GM13976 (cell line): Measurements from ENCODE around the gene ZSWIM9.
"Not testable (repeated sequence)": the region's sequence is repeated elsewhere in the genome, so short reads cannot be mapped to it uniquely, and the experiment has no call there.

Source experiments
- DNase-seq: peaks from one replicate; pipeline ENCODE4 v3.0.0; 2012; ENCODE audit warnings: low spot score
- in situ Hi-C: fragments of 300-500 bp; cut with MboI; formaldehyde crosslinking; loops from one replicate; pipeline ENCODE4 v1.12.0; 2022; ENCODE audit warnings: low sequenced_read_pairs, mixed read lengths, inconsistent platforms; ENCODE audit not compliant: unreplicated experiment
- TF ChIP-seq, protein P1 (sequence below): IDR thresholded peaks from 2 replicates; pipeline ENCODE4 v1.5.1; 2012; ENCODE audit warnings: borderline replicate concordance, mild to moderate bottlenecking; ENCODE audit not compliant: insufficient read depth; ENCODE audit errors: extremely low read depth, missing control alignments, control extremely low read depth

The ZSWIM9 gene

DNA sequence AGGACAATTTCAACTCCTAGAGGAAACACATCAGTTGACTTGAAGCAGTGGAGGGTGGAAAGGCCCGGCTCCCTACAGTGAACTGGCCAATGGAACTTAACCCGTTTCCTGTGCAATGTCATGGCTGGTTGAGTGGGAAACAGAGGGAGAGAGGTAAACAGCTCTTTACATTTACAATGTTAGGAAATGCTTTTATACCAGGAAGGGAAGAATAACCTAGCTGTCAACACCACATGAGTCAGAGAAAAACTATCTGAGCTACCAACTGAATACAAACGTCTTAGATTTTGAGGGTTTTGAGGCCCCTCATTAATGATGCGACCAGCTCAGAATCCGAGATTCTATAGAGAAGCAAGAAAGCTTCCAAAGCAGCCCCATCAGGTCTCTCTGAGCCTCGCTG is 48.5 kb downstream of the ZSWIM9 start:
- no peak for DNase-seq
- TF ChIP-seq, protein P1, sequence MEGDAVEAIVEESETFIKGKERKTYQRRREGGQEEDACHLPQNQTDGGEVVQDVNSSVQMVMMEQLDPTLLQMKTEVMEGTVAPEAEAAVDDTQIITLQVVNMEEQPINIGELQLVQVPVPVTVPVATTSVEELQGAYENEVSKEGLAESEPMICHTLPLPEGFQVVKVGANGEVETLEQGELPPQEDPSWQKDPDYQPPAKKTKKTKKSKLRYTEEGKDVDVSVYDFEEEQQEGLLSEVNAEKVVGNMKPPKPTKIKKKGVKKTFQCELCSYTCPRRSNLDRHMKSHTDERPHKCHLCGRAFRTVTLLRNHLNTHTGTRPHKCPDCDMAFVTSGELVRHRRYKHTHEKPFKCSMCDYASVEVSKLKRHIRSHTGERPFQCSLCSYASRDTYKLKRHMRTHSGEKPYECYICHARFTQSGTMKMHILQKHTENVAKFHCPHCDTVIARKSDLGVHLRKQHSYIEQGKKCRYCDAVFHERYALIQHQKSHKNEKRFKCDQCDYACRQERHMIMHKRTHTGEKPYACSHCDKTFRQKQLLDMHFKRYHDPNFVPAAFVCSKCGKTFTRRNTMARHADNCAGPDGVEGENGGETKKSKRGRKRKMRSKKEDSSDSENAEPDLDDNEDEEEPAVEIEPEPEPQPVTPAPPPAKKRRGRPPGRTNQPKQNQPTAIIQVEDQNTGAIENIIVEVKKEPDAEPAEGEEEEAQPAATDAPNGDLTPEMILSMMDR, result no peak
- in situ Hi-C loops, result no loop called here

DNA sequence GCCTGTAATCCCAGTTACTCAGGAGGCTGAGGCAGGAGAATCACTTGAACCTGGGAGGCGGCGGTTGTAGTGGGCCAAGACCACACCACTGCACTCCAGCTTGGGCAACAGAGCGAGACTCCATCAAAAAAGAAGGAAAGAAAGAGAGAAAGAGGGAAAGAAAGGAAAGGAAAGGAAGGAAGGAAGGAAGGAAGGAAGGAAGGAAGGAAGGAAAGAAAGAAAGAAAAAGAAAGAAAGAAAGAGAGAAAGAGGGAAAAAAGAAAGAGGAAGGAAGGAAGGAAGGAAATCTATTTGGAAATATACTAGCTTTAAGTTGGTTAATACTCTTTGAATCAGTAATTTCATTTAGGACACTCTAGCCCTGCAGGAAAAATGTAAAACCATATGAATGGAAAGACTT is 50.3 kb downstream of the ZSWIM9 start:
- DNase-seq, in situ Hi-C loops: not testable (repeated sequence)

DNA sequence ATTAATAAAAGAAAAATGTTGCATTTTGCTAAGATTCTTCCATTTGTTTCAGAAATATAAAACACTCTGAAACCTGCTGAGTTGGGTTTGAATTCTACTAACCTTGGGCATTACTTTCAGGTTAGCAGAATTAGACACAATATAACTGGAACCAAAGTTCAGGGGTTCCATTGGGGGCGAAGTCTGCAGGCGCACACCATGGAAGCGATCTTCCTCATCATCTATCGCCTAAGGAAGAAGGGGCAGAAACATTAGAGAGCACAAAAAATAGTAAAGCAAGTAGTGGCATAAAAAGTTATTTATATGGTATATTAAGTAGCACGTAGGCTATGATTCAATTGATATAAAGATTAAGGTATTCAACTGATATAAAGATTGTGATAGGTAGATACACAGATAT is 51.1 kb downstream of the ZSWIM9 start:
- TF ChIP-seq, protein P1, result no peak
- in situ Hi-C loops, result no loop called here
- no peak for DNase-seq

DNA sequence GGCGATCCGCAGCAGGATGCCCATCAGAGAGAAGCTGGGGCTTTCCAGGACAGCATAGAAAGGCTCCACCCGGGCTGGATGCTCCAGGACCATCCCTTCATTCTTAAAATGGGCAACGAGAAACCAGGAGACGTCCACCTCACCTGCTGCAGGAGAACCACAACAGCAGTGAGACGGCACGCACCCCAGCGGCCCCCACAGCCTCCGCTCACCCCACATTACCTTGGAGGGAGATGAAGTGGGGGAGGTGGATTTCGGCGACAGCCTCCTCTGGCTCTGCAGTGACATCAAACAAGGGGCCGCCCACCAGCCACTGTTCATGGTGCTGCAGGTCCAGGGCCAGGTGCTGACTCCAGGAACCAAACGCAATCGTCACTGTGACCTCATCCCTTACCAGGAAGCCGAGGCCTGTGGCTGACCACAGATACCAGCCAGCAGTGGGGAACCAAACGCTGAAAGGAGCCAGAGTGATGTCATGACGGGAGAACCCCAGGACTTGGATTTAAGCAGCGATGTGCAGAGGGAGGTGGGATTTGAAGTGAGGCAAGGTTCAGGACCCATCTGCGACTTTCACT is 60.2 kb downstream of the ZSWIM9 start:
- DNase-seq, result no peak
- TF ChIP-seq, protein P1, result no peak
- in situ Hi-C loops, result no loop called here

DNA sequence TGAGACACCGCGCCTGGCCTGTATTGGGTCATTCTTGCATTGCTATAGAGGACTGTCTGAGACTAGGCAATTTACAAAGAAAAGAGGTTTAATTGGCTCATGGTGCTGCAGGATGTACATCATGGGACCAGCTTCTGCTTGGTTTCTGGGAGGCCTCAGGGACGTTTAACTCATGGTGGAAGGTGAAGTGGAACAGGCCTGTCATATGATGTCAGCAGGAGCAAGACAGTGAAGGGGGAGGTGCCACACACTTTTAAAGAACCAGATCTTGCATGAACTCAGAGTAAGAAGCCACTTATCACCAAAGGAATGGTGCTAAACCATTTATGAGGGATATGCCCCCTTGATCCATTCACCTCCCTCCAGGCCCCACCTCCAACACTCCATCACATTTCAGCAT is 66.6 kb downstream of the ZSWIM9 start:
- DNase-seq, result no peak
- TF ChIP-seq, protein P1, result no peak
- in situ Hi-C loops, result no loop called here

DNA sequence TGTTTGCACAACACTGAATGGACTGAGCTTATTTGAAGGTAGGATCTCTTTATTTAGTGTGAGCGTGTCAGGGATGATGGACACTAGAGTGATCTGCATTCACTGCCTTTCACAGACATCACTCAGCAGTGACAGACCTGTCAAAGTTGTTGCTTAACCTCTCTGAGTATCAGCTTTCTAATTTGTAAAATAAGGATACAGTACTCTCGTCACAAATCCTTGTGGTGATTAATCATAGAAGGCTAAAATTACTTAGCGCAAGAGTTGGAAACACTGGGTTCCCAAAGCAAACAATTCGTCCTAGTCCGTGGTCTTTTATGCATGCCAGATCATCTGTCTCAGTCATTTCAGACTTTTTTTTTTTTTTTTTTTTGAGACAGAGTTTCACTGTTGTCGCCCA is 68.6 kb downstream of the ZSWIM9 start:
- DNase-seq, result no peak
- in situ Hi-C loops, result no loop called here
- TF ChIP-seq, protein P1, result no peak

DNA sequence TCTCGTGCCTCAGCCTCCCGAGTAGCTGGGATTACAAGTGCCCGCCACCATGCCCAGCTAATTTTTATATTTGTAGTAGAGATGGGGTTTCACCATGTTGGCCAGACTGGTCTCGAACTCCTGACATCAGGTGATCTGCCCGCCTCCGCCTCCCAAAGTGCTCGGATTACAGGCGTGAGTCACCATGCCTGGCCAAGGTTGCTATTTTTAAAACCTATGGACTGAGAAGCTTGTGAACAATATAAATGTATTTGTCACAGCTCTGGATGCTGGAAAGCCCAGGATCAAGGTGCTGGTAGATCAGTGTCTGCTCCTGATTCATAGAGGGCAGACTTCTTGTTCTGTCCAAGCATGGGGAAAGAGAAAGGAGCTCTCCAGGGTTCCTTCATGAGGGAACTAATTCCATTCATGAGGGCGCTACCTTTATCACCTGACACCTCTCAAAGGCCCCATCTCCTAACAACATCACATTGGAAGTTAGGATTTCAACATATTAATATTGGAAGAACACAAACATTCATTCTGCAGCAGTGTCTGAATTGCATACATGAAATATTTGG is 69.2 kb downstream of the ZSWIM9 start:
- no peak for DNase-seq
- in situ Hi-C loops, result no loop called here
- TF ChIP-seq, protein P1, result no peak

DNA sequence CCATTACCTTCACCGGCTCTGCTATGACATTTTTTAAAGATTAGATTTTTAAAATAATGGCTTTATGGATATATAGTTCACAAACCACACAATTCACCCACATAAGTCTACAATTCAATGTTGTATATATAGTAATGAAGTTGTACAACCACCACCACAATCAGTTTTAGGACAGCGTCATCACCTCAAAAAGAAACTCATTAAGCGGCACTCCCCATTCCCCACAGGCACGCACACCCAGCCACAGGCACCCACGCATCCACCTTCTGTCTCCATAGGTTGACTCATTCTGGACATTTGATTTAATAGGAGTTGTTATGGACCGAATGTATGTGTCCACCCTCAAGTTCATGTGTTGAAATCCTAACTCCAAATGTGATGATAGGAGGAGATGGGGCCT is 71.3 kb downstream of the ZSWIM9 start:
- in situ Hi-C loops, DNase-seq: not testable (repeated sequence)
